OCI-LY7 (cell line): ENCODE measurements around the gene LATS2.

ENCODE experiments used
- CTCF ChIP-seq: fragments of 200-600 bp; sonication (generic); conservative IDR thresholded peaks from 2 replicates; pipeline ENCODE4 v1.5.1; 2014; ENCODE audit warnings: mild to moderate bottlenecking, antibody characterized with exemption, low read length, moderate library complexity, mixed read lengths
- EZH2phosphoT487 ChIP-seq: fragments of 200-600 bp; sonication (generic); IDR thresholded peaks from 2 replicates; pipeline ENCODE4 v1.6.1; 2018; ENCODE audit warnings: low read depth, borderline replicate concordance, mild to moderate bottlenecking, mixed run types, antibody characterized with exemption, low read length, moderate library complexity, mixed read lengths

- no peak for TF ChIP-seq CTCF
- no peak for TF ChIP-seq EZH2phosphoT487
Observed at GRCh38 chr13:20980430-20980829, 81.0 kb downstream of the LATS2 start.
